Epidermal melanocyte (primary cell): Measurements from ENCODE around the gene LHX3.

Experiments
- DNase-seq: peaks from one replicate; pipeline ENCODE4 v3.0.0; 2011; ENCODE audit warnings: low spot score; ENCODE audit not compliant: insufficient read length

Gene LHX3

DNA sequence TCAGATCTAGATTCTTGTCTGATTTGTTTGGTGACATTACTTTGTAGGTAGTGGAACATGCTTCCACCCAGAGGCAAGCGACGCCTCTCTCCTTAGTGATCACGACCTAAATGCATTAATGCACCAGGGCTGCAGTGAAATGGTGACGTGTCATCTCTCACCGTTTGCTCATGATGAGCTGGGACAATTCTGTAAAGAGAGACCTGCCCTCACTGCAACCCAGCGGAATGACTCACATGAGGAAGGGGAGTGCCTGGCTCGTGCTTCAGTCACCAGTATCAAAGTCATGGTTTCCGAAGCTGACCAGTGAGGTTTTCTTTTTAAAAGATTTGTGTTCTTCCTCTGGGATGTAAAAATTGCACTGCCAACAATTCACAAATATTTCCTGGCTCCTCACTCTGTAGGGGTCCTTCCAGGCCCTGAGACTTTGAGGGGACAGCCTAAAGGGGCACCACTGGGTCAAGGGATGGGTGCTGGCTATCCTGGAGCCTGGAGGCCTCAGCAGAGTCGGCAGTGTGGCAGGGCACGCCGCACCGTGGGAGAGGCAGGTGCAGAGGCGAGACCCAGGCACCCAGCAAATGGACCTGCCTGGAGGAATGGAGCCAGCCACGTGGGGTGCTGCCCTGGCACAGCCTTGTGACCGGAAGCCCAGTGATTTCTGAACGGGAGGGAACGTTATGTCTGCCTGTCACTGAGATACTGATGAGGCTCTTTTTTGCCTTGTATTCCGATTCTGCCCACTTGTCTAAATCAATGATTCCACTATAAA is 23.4 kb upstream of the LHX3 start:
- no peak for DNase-seq

DNA sequence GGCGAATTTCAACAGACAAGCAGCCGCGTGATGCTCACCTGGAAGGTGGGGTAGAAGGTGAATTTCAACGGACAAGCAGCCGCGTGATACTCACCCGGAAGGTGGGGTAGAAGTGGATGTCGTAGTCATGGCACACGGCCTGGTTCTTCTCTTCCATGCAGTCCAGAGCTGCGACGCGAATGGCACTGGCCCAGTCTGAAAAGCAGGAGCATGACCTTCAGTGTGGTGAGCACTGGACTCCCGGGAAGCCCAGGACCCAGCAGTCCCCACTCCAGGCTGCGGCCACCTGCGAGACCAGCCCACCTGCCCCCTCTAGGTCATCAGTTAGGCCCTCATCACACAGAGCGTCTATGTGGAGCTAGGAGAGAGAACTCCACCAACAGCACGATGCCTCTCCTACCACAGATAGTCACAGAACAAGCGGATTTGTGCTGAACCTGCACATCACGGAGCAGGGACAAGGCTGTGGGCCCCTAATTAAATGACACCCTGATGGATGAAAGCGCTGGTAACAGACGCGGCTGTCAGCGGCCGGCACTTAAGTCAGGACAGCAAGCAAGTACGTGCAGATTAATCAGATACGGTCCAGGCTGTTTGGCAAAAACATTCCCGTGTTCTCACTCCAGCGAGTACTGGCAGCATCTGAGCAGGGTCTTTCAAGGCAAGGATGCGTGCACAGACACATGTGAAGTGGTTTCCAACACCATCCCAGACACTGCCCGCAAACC is 21.9 kb upstream of the LHX3 start:
- no peak for DNase-seq

DNA sequence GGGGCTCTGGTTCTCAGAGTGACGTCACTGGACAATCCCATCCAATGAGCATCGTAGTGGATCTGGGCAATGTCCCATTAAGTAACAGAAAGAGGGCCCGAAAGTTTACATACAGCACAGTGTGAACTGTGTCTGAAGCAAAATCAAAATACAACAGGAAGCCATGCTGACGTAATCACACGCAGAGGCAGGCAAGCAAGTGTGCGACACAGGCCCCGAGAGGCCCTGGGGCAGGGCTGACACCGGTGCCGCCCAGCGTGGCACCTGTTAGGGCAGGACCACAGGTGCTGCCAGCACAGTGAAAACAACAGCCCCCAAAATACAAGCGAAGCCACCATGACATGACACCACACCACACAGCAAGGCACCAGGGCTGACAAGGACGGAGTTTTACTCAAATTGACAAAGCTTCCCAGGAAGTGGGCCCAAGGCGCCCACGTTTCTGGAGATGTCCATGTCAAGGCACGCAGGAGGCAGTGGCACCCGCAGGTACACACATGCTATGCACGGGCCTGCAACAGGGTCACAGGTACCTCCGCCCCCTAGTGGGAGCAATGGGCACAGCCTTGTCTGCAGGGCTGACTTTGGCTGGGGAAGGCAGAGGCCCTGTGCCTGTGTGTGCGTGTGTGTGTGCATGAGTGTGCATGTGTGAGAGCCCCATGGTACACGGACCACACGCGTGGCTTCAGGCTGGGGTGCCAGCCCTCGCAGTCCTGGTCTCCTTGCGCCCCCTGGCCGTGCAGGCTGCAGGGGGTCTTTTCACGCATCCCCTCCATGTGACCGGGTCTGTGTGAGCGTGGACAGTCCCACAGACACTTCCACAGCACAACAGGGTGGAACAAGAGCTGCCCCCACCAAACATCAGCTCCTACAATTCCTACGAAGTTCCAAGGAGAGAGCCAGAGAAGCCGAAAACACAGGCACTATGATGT is 21.1 kb upstream of the LHX3 start:
- DNase-seq: no peak

DNA sequence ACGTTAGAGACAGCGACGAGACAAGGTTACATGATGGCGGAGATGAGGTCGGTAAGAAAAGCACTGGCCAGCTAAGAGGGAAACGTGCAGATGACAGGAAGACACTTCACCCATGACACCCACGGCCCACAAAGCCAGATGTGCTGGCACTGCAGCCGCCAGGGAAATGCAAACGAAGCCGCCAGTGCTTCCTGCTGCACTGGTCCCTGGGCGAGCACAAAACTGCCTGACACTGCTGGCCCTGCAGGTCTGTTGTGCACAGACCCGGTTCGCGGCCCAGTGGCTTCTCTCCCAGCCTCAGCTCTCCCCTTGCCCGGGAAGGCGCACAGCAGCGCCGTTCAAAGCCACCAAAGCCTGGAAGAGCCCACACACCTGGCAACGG is 20.4 kb upstream of the LHX3 start:
- no peak for DNase-seq

DNA sequence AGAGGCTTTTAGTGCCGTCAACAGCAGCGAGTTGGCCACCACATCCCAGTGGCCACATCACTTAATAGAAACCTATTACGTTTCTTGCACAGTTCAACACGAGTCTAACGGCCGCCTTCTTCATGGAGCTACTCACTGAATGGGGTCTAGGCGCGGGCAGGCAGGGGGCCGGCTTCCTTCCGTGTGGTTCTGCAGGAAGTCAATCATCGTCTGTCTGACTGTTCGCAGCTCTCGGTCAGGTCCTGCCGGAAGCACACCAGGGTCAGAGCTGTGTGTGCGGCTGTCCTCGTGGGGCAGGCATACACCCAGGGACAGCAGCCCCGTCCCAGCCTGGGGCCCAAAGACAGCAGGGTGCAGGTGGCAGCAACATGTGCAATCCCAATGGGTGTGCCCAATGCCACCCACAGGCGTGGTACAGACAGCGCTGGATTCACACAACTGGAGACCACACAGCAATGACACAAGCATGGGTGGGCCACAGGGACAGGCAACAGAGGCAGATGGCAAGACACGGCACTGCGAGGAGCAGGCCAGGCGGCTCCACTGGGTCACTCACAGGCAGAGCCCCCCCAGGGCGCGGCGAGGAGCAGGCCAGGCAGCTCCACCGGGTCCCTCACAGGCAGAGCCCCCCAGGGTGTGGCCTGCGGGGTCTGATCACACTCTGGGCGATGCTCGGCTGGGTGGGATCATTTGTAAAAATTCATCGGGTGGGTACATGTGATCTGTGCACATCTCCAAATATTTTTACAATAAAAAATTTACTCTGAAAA is 19.1 kb upstream of the LHX3 start:
- no peak for DNase-seq

DNA sequence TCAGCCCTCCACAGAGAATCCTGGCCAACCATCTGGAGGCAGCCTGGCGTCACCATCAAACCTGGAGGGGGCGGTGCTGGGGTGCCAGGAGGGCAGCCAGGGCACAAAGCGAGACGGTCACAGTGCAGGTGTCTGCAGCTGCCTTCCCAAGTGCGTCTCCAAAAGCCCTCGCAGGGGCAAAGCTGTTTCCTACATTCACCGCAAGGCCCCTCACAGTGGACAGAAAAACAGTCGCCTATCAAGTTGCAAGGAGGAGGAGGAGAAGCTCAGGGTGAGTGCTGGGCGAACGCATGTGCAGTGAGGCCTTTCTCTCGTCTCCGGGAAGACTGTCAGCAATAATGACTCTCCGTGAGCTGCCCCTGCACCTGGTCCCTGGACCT is 18.0 kb upstream of the LHX3 start:
- no peak for DNase-seq

DNA sequence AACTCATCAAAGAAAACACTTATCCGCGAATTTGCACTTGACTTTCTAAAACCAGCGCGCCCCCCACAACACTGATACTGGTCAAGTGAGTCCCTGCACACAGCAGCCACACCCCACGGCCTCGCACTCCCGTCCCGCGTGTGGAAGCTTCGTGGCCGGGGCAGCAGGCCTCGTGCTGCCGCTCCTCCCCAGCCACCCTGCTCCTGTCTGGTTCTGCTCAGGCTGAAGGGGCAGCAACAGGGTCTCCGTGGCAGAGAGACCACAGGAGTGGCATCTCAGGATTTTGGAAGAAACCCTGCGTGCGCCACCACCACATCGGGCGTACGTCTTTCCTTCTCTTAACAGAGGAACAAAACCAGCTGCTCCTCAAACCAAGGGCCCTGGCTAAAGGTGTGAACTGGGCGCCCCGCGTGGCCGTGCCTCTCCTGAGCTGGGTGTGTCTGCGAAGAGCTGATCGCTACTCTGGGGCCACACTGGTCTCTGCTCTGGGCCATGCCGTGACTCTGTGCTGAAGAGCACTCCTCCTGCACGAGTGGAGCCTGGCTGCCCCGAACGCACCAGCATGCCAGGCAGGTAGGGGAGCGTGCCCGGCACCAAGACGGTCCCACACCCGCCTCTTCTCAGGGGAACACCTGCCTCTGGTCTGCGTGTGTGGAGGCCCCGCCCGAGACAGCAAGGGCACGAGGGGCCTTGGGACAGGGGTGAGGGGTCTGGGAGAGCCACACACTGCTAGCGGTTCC is 17.4 kb upstream of the LHX3 start:
- DNase-seq: no peak

DNA sequence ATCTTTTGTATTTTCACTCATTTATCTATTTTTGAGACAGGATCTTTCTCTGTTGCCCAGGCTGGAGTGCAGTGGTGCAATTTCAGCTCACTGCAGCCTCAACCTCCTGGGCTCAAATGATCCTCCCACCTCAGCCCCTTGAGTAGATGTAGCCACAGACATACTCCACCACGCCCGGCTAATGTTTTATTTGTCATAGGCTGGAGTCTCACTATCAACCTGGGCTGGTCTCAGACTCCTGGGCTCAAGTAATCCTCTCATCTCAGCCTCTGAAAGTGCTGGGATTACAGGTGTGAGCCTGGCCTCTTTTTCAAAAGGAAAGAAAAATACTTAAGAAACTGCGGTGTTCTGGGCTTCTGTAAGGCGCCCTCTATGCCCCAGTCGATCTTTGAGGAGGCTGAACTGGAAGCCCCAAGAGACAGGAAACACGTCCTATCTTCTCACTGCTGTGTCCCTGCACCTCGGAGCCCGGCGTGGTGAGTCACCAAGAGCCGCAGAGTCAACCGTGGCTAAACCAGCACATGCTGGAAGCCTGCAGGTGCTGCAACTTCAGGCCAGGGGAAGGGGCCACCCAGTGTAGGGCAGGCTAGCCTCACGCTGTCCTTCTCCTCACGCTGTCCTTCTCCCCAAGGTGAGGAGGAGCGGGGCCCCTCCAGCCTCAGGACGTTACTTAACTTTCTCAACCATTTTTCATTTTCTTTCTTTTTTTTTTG is 15.2 kb upstream of the LHX3 start:
- no peak for DNase-seq

DNA sequence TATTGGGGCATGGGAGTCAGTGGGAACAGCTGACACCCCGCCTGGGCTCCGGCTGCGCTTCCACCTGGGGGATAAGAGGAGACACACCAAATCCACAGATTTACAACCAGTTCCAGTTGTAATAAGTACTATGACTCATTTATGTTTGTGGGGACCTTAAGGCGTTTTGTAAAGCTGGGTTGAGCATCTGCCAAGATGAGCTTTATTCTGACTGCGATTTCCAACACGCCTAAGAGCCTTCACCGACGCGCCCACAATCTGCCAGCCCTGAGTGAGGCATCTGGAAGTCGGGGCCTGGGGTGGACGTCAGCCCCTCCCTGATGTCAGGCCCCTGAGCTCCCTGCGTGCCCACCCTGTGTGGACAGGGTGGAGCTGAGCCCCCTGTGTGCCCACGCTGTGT is 14.3 kb upstream of the LHX3 start:
- no peak for DNase-seq

DNA sequence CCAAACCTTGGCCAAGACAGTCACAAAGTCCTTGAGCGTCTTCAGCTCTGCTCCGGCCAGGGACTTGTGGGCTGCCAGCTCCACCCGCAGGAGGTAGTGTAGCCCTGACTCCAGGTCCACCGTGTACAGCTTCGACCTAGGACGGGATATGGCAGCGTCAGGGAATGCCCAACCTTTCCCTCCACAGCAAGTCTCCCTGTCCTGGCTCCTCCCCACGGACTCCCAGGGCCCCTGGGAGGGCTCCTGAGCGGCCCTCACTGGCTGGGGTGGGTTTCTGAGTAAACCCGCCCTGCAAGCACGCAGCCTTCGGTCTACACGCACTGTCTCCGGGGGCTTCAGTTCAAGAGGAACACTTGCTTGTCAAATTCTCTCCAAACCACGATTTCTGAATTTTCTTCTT is 13.7 kb upstream of the LHX3 start:
- DNase-seq: no peak

DNA sequence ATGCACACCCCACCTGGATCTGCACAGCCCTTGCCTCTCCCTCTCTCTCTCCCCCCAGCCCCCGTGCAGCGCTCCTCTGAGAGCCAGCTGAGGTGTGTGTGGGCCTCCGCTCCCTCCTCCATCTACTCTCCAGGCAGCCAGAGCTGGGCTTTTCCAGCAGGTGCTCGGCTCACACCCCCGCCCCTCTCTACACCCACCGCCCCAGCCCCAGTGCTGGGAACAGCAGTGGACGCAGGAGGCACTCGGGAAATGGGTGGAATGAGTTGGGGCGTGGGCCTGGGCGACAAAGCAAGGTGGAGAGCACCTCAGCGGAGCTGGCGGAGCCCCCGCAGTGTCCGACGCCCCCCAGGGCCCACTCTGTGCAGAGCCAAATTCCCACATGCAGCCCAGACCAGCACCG is 13.3 kb upstream of the LHX3 start:
- DNase-seq: no peak

DNA sequence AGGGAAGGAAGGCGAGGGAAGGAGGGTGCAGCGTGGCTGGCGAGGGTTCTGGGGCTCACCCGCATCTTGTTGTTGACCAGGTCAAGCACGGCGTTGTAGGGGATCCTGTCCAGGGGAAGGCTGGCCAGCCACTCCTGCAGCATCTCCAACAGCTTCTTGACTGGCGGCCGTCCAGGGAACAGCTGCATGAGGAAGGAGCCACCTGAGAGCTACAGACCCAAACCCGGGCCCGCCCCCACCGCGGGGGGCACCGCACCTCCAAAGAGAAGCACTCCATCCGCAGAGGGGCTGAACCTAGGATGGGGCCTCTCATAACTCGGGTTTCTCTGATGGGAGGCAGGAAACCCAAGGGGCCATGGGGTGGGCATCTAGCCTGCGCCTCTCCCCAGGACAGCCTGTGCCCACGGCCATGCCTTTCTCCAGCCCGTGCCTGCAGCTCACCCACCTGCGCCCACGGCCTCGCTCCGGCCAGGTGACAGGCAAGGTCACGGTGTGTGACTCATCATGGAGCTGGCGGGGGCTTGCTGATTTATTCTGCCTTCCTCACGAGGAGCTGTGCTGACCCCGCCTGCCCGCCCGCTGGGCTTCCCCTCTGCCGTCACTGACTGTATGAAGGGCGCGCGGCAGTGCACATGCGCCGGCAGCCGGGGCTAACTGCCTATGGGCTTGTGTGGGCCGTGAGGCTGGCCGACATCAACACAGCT is 11.8 kb upstream of the LHX3 start:
- no peak for DNase-seq

DNA sequence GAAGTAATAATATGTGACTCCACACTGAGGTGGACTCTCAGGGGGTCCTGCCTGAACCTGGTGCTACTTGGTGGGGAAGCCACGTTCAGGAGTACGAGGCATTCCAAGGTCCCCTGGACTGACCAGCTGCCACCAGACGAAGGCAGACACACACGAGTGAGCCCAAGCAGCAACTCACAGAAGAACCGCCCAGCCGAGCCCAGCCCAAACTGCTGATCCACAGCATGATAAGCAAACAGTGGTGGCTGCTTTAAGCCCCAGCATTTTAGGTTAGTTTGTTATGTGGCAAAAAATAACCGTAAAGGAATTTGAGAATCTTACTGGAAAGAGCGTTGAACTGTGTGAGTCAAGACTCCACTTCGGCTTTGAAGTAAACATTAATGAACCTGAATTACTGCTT is 8.8 kb upstream of the LHX3 start:
- DNase-seq: no peak

DNA sequence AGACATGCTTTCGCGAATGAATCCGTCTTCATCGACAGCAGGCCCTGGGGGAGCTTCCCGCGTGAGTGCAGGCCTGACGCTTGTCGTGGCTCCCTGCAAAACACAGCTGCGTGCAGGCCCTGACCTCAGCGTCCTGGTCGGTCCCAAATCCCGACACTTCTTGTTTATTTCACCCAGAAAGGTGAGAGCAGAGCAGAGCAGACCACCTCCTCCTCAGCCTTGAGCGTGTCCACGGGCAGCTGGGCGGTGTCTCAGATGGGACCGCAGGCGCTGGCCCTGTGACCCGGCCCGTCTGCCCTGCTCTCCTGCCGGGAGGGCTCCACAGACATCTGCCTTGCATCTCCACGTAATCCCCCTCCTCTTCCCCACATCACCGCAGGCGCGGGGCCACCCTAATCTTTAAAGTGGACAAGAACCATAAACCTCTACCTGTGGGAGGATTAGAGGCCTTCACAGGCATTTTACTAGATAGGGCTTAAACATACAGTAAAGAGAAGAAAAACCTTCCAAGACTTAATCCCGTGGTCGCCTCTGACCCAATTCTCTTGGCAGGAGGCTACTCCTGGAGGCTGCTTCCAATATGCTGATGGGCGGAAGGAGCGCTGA is 7.5 kb upstream of the LHX3 start:
- no peak for DNase-seq

DNA sequence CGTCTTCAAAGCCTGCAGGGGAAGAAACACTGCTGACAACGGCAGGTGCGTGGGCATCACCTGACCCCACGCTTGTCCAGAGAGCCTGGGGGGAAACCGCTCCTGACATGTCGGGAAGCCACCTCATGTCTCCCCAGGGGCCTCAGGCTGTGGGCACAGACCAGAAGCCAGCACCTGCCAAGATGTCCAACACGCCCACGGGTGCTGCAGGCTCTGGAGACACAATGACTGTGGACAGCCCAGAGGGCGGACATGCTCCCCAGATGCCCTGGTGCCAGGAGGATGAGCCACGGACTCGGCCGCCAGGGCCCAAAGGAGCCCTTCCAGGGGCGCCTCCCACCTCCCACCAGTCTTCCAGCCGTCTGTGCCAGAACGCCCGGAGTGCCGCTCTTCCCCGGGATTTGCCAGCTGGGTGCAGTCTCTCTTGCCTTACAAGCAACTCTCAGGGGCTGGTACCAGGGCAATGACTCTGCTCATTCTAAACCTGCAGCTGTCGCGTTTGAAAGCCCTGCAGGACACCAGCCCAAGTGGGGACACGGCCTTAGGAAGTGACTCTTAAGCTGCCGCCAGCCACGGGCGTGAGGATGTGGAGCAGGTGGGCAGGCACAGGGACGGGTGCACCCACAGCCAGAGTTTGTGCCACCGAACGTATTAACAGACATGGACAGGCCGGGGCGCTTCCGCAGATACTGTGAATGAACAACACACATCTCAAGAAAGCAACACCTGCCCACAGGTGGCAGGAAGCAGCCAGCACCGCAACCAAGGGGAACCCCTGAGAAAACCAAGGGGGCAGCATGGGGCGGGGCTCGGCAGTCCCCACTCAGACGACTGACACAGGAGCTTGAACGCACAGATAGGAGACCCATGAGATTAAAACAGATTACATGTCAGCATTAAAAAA is 6.8 kb upstream of the LHX3 start:
- DNase-seq: no peak

DNA sequence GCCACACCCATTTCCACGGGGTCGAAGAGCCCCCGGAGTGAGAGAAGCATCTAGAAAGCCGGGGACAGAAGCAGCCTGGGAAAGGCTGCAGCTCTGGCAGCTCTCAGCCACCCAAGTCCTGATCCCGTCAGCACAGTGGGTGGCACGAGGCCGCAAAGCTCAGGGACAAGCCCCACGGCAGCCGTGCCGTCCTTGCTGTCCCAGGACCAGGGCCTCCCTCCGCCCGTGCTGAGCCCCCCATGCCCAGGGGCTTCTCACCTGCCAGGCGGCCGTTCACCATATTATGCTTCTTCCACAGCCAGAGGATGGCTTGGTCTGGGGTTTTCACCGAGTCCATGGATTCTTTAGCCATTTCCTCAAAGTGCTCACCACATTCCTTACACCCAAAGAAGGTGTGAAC is 6.1 kb upstream of the LHX3 start:
- no peak for DNase-seq

DNA sequence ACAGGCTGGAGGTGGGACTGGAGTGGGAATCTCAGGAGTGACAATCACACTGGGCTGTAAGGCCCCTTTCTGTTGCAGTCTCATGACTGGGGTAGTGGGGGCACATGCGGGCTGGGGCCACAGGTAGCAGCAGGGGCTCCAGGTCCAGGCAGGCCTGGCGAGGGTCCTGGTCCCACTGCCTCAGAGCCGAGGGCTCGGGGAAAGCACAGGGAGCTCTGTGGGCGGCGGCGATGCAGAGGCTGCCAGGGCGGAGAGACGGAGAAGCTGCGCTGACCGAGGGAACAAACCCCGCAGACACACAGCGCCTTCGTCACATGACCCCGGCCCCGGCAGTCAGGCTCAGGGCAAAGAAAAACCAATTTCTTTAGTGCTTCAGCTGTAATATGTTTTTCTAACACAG is 5.3 kb upstream of the LHX3 start:
- no peak for DNase-seq

DNA sequence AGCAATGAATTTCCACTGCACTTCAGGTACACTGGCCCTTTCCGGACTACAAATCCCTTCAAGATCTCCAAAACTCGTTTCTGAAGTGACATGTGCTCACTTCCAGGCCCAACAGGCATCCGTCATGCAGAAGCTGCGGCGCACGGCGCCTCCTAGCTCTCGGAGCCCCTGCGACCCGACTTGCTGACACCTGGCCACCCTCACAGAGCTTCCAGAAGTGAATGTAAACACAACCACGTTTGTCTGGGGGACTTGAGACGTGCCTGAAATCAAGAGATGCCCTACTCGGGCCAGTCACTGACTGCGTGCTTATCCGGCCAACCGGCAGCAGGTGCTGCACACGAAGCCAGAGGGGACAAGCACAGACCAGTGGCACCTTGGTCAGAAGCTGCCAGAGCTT is 4.9 kb upstream of the LHX3 start:
- DNase-seq: no peak
